Sigmoid colon (tissue), 7 donors: ENCODE data around the gene CADM4. TPM values are rescaled to one million over a fixed set of nuclear protein-coding genes. Genes with fewer than 3 reads are reported as not detected.

ENCODE experiments used
- DNase-seq: peaks from one replicate; pipeline ENCODE4 v3.0.0-alpha.2; 2019
- H3K27ac ChIP-seq, 4 donors: fragments of 200-600 bp; sonication (generic); one replicate each; pipeline ENCODE4 v1.5.1; 2016 to 2019; ENCODE audit warnings: mild to moderate bottlenecking in 1 of 4
- H3K27me3 ChIP-seq, 3 donors: fragments of 200-600 bp; sonication (generic); one replicate each; pipeline ENCODE4 v1.5.1; 2019; ENCODE audit warnings: mild to moderate bottlenecking in 1 of 3
- H3K36me3 ChIP-seq, 4 donors: fragments of 200-600 bp; sonication (generic); one replicate each; pipeline ENCODE4 v1.5.1; 2016 to 2019
- H3K4me1 ChIP-seq, 4 donors: fragments of 200-600 bp; sonication (generic); one replicate each; pipeline ENCODE4 v1.5.1; 2017 to 2019
- H3K4me3 ChIP-seq, 4 donors: fragments of 200-600 bp; sonication (generic); one replicate each; pipeline ENCODE4 v1.5.1; 2017 to 2019; ENCODE audit warnings: mild to moderate bottlenecking in 2 of 4, moderate library complexity in 1 of 4
- H3K9me3 ChIP-seq, 4 donors: fragments of 200-600 bp in 3 of 4; sonication (generic) in 3 of 4; one replicate each; pipeline versions ENCODE4 v1.5.1 to v1.6.1; 2013 to 2019
- EP300 ChIP-seq, 4 donors: sonication (generic); formaldehyde crosslinking; IDR thresholded peaks; one replicate each; pipeline ENCODE4 v1.6.1; 2017; ENCODE audit warnings: antibody characterized with exemption in 4 of 4
- POLR2A ChIP-seq, 2 donors: fragments of 450-650 bp; IDR thresholded peaks; one replicate each; pipeline ENCODE4 v1.6.1; 2016; ENCODE audit warnings: antibody characterized with exemption in 2 of 2, mild to moderate bottlenecking in 2 of 2, moderate library complexity in 2 of 2
- POLR2AphosphoS5 ChIP-seq, 4 donors: sonication (generic); formaldehyde crosslinking; IDR thresholded peaks; one replicate each; pipeline ENCODE4 v1.6.1; 2017; ENCODE audit warnings: antibody characterized with exemption in 4 of 4
- WGBS, 2 donors: extraction: QIAGEN DNeasy Blood & Tissue Kit; methylation state at CpG; one replicate each; pipeline ENCODE4 v1.1.7; 2013; 5-methylcytosine and 5-hydroxymethylcytosine counted together
- intact Hi-C: fragments of 100-400 bp; cut with DNase I; formaldehyde crosslinking; loops from one replicate; pipeline ENCODE4 v1.15.1; 2023
- polyA plus RNA-seq, 3 donors: library from polyadenylated mRNA; stranded (reverse); fragments of 200-250 nt; gene quantifications; one replicate each; pipeline ENCODE4 v1.2.3, GENCODE V29; 2013
- total RNA-seq, 4 donors: library from RNA; depleted of rRNA; stranded (reverse); fragments of >200 nt; gene quantifications; one replicate each; pipeline ENCODE4 v1.1.0, GENCODE V29; 2016
- TF ChIP-seq, protein P1 (sequence below), 4 experiments: fragments of 450-650 bp in 3 of 4; fragments of 200-600 bp in 1 of 4; IDR thresholded peaks; one replicate each; pipeline ENCODE4 v1.5.1; 2016 to 2019; ENCODE audit warnings: antibody characterized with exemption in 4 of 4, mild to moderate bottlenecking in 3 of 4, moderate library complexity in 2 of 4
- donor health status: healthy with polysubstance abuse.
- donor health status: Bipolar disorder and iron deficiency.
- donor health status: healthy.

The CADM4 gene, protein sequence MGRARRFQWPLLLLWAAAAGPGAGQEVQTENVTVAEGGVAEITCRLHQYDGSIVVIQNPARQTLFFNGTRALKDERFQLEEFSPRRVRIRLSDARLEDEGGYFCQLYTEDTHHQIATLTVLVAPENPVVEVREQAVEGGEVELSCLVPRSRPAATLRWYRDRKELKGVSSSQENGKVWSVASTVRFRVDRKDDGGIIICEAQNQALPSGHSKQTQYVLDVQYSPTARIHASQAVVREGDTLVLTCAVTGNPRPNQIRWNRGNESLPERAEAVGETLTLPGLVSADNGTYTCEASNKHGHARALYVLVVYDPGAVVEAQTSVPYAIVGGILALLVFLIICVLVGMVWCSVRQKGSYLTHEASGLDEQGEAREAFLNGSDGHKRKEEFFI
- 10 to 100 TPM; 16.4 to 21.7 (median 19.7) TPM for total RNA-seq
- polyA plus RNA-seq = 1 to 10 TPM in 2 of 3 donors, under 1 TPM in 1; 0.92 to 5.7 (median 1.2) TPM

DNA sequence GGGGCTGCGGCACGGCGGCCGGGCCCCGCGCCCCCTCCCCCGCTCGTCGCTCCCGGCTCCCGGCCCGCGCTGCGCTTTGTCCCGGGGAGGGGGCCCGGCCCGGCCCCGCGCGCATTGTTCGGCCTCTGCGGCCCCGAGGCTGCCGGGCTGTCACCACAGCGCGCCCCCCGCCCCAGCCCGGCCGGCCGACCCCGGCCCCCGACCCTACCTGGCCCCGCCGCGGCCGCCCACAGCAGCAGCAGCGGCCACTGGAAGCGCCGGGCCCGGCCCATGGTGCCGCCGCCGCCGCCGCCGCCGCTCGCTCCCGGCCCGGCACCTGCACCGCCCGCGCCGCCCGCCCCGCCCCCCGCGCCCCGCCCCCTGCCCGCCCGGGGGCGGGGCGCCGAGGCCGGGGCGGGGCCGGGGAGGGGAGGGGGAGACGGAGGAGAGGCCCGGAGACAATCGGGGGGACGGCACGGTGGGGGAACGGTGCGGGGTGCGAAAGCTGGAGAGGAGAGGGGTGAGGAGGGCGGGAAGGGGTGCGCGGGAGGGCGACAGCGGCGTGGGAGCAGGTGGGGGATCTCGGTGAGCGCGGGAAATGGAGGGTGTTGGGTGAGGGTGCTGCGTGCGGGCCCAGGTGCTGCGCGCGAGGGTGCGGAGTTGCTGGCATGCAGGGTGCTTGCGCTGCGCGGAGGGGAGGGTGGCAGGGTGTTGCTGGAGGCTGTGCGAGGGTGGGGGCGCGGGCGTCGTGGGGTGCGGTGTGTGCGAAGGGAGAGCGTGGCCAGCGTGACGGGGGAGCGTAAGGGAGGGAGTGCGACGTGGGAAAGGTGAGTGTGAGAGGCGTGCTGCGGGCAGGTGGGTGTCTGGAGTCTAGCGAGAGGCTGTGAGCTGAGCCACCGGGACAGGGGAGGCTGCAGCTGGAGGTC, at the start of gene CADM4:
Gene CADM4 (minus strand): TSS at position 332 of the 905 bp plus-strand sequence. CDS start 60 bp downstream, at position 272.
- 1 to 2% methylated on average over 110 of the region's 110 CpGs for WGBS, 2 donors
- DNase-seq = peak; percentile 69
- TF ChIP-seq POLR2AphosphoS5 (IDR thresholded peaks at IDR 0.05) = no peak
- TF ChIP-seq, protein P1, sequence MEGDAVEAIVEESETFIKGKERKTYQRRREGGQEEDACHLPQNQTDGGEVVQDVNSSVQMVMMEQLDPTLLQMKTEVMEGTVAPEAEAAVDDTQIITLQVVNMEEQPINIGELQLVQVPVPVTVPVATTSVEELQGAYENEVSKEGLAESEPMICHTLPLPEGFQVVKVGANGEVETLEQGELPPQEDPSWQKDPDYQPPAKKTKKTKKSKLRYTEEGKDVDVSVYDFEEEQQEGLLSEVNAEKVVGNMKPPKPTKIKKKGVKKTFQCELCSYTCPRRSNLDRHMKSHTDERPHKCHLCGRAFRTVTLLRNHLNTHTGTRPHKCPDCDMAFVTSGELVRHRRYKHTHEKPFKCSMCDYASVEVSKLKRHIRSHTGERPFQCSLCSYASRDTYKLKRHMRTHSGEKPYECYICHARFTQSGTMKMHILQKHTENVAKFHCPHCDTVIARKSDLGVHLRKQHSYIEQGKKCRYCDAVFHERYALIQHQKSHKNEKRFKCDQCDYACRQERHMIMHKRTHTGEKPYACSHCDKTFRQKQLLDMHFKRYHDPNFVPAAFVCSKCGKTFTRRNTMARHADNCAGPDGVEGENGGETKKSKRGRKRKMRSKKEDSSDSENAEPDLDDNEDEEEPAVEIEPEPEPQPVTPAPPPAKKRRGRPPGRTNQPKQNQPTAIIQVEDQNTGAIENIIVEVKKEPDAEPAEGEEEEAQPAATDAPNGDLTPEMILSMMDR (IDR thresholded peaks at IDR 0.05) = no peak
- TF ChIP-seq EP300 (IDR thresholded peaks at IDR 0.05) = no peak
- TF ChIP-seq POLR2A (IDR thresholded peaks at IDR 0.05) = no peak
- Histone ChIP-seq H3K4me3 (peak within 1 kb of the TSS; percentile 56 to 69 (median 62)), H3K9me3 (no peaks in the 10 kb centered on the region), H3K36me3 (no peaks in the 10 kb centered on the region), H3K4me1 (peaks cover 0 to 19% (median 14%) of the 10 kb centered on the region in 4 donors), H3K27me3 (no peaks in the 10 kb centered on the region), H3K27ac (peak within 1 kb of the TSS; percentile 54 to 73 (median 63))
- intact Hi-C loops = loop anchor here (2.0 to 5.0 kb wide), 2 partner anchors 27 to 42 kb away; partner anchors contain the start of genes IRGQ and ZNF576

- H3K4me3 ChIP-seq = no peak overlapping the region
- H3K9me3 ChIP-seq = peaks cover 0 to 13% (median 7%) of the 10 kb centered on the region in 4 donors
- H3K27me3 ChIP-seq = no peaks in the 10 kb centered on the region
- H3K36me3 ChIP-seq = no peaks in the 10 kb centered on the region
- no peak for DNase-seq
- no peaks in the 10 kb centered on the region for H3K4me1 ChIP-seq
- TF ChIP-seq POLR2AphosphoS5 (IDR thresholded peaks at IDR 0.05) (no peak), EP300 (IDR thresholded peaks at IDR 0.05) (no peak), POLR2A (IDR thresholded peaks at IDR 0.05) (no peak)
- TF ChIP-seq, protein P1 (IDR thresholded peaks at IDR 0.05) = no peak
- intact Hi-C loops = no loop called here
- 76 to 82% methylated on average over 10 of the region's 10 CpGs for WGBS, 2 donors
- H3K27ac ChIP-seq = no peak overlapping the region
Measured at GRCh38 chr19:43688059-43688701, 48.5 kb upstream of the CADM4 start.

- Histone ChIP-seq H3K36me3 (no peaks in the 10 kb centered on the region), H3K4me1 (no peaks in the 10 kb centered on the region), H3K9me3 (peaks cover 0 to 13% (median 7%) of the 10 kb centered on the region in 4 donors), H3K27me3 (no peaks in the 10 kb centered on the region), H3K4me3 (no peak overlapping the region), H3K27ac (no peak overlapping the region)
- intact Hi-C loops = no loop called here
- no peak for TF ChIP-seq POLR2A (IDR thresholded peaks at IDR 0.05)
- TF ChIP-seq EP300 (IDR thresholded peaks at IDR 0.05) = no peak
- no peak for TF ChIP-seq POLR2AphosphoS5 (IDR thresholded peaks at IDR 0.05)
- TF ChIP-seq, protein P1 (IDR thresholded peaks at IDR 0.05) = no peak
- no peak for DNase-seq
- WGBS, 2 donors = 32 to 72% methylated on average over 1 of the region's 1 CpG
Measured at GRCh38 chr19:43687660-43687997, 48.0 kb upstream of the CADM4 start.

GRCh38 chr19:43684326-43684725, 44.7 kb upstream of the CADM4 start:
- Histone ChIP-seq H3K9me3 (no peaks in the 10 kb centered on the region), H3K27ac (no peak overlapping the region), H3K4me1 (no peaks in the 10 kb centered on the region), H3K4me3 (no peak overlapping the region), H3K36me3 (no peaks in the 10 kb centered on the region), H3K27me3 (no peaks in the 10 kb centered on the region)
- WGBS, 2 donors = 79 to 89% methylated on average over 1 of the region's 1 CpG
- no peak for TF ChIP-seq EP300 (IDR thresholded peaks at IDR 0.05)
- no peak for TF ChIP-seq POLR2AphosphoS5 (IDR thresholded peaks at IDR 0.05)
- no peak for TF ChIP-seq POLR2A (IDR thresholded peaks at IDR 0.05)
- TF ChIP-seq, protein P1 (IDR thresholded peaks at IDR 0.05) = no peak
- no peak for DNase-seq
- intact Hi-C loops = no loop called here
